HG03039 (cell line): ENCODE measurements around the gene USP22.
"Not testable (repeated sequence)": the region's sequence is repeated elsewhere in the genome, so short reads cannot be mapped to it uniquely, and the experiment has no call there.

Source experiments
- ATAC-seq: cut with Tn5 transposase; IDR thresholded peaks from one replicate; pipeline ENCODE4 v1.9.1; 2021; ENCODE audit warnings: mild to moderate bottlenecking, moderate library complexity; ENCODE audit not compliant: unreplicated experiment

Gene USP22

DNA sequence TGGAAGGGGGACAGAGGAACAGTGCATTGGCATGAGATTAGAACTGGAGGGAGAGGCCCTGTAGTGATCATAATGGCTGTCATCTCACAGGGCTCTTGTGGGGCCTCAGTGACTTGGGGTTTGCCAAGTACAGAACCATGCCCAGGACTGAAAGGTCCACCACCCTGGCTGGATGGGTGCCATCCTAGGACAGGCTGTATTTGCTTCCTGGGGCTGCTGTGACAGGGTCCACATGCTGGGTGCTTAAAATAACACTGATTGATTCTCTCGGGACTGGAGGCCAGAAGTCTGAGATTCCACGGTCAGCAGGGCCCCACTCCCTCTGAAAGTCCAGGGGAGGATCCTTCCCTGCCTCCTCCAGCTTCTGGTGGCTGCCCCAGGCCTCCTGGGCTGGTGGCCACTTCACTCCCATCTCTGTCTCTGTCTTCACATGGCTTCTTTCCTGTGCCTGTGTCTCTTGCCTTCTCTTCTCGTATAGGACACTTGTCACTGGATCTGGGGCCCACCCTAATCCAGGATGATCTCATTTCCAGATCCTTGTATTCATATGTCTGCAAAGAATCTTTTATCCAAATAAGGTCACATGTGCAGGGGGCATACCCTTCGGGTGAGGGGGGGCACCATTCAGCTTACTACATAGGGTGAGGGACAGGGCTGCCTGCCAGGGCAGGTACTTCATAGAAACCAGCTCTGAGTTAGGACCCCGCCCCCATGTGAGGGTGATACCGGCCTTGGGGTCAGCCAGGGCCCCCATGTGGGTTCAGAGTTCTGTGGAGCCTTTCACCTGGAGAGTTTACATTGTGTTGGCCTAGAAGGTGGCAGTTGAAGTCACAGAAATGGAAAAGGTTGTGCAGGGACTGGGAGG lies 52.6 kb downstream of the USP22 start:
- ATAC-seq = no peak

DNA sequence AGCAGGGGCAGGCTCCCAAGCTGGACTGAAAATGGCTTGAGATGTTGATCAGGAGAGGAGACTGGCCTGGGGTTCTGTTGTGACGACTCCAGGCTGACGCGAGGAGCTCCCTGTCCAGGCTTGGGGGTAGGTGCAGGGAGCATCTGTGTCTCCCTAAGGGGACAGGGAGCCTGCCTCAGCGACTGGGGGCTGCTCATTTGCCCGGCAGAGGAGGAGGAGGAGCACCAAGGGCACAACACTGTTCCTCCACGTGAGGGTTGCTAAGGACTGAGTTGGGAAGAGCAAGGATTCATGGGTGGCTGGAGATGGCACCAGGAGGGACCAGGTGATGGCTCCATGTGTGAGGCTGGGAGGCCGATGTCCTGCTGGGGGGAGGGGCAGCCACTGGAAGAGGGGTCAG lies 53.3 kb downstream of the USP22 start:
- ATAC-seq = no peak

DNA sequence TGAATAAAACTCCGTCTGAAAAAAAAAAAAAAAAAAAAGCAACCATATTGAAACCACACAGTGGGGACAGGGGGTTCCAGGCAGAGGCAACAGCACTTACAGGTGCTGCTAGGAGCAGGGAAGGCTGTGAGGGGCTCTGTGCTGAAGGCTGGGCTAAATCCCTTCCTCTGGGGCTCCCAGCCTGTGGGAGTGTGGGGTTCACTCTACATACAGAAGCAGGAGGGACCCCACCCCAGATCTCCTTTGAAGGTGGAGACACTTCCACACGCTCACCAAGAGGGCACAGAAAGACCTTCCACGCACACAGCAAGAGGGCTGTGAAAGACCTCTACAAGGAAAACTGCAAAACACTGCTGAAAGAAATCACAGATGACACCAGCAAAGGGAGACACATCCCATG lies 53.9 kb downstream of the USP22 start:
- ATAC-seq = no peak

DNA sequence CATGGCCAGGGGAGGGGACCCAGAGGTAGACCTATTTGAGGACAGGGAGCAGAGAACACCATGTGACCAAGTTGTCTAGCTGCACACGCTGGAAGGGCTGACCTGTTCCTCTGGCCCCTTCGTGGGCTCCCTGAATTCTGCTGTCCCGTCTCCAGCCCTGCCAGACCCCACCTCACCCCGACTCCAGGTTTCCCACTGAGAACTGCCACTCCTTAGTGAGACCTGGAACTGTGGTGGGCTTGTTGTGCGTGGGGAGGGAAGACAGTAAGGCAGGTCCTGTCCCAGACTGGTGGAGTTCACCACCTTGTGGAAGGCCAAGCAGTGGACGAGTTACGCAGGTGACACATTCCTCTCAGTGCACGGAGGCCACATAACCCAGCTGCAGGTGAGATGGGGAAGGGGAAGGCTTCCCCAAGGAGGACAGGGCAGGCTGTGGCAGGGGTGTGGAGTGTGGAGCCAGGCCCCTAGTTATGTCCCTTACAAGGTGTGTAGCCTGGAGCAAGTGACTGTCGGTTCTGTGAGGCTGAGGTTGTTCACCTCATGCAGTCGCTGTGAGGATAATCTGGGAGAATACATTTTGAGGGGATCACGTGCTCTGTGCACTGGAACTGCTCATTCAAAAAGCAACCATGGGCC lies 54.7 kb downstream of the USP22 start:
- ATAC-seq = no peak

DNA sequence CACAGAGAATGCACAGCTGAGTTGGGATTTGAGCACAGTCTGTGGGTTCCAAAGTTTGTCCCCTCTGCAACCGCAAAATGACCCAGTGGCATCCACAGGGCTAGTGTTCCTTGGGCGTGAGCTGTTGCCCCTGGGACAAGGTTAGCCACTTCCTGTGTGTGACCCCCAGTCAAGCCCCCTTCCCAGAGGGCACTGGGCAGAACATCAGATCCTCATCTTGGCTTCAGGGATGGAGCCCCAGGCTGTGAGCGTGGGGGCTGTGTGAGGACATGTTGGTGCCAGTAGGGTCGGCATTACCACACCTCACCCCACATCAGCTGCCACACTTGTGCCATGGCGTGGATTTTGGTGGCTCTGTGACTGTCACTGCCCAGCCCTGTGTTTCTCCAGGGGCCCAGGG lies 55.3 kb downstream of the USP22 start:
- ATAC-seq = no peak

DNA sequence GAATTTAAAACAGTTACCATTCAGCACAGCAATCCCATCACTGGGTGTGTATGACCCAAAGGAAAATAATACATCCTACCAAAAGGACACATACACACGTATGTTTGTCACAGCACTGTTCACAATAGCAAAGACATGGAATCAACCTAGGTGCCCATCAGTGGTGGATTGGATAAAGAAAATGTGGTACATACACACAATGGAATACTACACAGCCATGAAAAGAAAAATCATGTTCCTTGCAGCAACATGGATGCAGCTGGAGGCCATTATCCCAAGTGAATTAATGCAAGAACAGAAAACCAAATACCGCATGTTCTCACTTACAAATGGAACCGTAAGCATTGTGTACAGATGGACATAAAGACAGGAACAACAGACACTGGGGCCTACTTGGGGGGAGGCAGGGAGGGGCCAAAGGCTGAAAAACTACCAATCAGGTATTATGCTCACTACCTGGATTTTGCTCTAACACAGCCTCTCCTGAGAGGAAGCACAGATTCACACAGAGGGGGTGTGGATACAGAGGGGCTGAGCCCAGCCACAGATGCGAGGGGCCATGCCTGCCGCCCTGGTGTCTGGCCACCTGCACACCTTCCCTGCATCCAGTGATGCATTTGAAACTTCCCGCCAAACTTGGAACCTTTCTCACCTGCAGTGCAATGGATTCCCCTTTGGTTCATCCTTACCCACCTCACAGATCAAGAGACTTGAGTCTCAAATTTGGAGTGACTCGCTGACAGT lies 55.9 kb downstream of the USP22 start:
- no peak for ATAC-seq

DNA sequence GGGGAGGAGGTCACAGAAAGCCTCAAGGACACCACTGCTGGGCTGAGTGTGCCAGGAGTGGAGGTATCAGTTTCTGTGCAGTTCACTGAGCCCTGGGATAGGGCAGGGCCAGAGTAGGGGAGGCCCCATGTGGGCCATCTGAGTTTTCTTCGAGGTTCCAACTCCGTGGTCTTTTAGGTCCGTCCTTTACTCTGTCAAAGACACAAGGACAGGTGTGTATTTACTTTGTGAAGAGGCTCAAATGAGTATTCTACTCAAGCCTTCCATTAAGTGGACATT lies 59.5 kb downstream of the USP22 start:
- no peak for ATAC-seq

DNA sequence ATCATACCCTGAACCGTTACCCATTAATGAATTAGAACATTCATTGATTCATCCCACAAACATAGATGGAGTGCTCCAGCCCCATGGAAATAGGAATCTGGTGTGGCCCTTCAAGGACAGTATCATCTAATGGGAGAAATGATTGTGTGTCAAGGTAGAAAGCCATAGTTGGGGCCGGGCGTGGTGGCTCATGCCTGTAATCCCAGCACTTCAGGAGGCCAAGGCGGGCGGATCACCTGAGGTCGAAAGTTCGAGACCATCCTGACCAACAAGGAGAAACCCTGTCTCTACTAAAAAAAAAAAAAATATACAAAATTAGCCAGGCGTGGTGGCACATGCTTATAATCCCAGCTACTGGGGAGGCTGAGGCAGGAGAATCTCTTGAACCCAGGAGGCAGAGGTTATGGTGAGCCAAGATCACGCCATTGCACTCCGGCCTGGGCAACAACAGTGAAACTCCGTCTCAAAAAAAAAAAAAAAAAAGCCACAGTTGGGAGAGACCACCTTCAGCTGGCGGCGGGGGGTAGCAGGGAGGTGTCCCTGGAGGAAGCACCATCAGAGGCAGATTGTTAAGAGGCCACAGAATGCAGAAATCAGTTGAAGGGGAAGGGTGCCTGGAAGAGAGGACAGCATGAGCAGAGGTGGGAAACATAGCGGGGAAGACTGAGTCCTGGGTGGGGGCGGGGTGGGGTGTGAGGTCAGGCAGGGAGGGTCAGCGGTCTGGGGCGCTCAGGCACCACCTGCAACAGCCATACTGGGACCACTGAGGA lies 60.0 kb downstream of the USP22 start:
- ATAC-seq = no peak

DNA sequence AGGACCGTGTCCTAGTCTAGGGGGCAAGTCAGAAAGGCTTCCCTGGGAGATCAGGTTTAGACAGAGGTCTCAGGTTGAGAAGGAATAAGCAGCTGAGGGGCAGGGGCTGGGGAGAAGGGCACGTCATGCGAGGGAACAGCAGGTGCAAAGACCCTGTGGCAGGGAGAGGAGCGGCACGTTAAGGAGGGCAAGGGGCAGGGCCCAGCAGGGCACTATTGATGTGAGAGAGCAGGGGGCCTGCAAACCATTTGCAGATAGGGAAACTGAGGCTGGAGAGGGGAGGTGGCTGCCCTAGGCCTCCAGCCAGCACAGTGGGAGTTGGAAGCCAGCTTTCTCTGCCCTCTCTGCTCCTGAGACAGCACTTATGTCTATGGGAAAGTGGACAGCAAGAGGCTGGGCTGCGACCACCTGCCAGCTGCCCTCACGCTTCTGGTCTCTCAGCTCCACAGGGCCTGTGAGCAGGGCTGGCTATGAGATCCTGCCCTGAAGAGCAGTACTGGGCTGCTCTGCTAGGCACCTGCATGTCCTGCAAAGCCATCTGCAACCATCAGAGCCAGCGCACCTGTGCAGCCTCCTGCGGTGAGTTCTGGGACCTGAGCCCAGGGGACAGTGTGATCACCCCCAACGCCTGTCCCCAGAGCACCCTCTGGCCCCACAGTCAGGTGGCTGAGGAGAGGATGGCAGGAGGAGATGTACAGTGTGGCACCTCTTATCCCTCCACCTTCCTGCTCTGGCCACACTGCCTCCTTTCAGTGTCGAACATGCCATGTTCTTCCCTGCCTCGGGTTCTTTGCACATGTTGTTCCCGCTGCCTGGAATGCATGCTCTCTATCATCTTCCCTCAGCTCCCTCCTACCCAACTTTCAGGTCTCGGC lies 61.5 kb downstream of the USP22 start:
- ATAC-seq = no peak

DNA sequence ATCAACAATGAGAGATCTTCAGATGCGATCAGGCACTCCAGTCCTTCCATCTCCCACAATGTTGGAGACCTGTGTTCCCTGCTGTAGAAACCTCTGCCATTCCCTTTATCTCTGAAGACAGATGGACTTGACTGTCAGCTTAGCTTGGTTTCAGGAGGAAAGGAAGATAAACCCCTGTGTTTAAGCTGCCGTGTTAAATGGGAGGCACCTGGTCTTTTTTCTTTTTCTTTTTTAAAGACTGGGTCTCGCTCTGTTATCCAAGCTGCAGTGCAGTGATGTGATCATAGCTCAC lies 63.1 kb downstream of the USP22 start:
- no peak for ATAC-seq

DNA sequence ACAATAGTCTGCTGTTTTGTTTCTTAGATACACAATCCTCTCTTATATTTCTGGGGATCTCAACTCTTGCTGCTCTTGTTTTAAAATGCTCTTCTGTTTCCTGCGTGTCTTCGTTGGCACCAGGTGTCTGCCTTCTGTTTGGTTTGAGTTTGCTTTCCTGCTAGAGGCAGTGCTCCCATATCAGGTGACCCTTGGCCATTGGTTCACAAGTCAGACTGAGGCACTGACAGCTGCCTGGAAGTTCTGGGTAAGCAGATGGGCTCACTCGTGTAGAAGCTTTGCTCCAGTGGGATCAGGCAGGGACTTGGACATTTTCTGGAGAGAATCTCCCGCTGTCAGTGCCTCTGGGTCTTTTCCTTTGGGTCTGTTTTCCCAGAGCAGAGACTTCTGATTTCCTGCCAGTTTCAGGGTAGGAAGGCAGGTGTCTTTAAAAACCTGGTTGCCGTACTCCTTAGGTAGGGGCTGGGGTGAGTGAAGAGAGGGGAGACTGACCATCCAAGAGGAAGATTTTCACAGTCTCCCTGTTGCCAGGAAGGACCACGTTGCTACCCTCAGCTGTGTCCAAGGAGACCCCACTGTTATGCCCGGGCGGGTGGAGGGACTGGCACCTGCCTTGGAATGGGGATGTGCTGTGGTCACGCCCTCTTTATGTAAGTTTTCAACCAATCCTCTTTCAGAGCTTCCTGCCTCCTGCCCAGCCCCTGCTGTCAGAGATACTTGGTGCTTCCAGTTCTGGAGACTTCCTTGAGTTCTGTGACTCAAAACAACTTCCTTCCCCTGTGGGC lies 63.6 kb downstream of the USP22 start:
- ATAC-seq = not testable (repeated sequence)

DNA sequence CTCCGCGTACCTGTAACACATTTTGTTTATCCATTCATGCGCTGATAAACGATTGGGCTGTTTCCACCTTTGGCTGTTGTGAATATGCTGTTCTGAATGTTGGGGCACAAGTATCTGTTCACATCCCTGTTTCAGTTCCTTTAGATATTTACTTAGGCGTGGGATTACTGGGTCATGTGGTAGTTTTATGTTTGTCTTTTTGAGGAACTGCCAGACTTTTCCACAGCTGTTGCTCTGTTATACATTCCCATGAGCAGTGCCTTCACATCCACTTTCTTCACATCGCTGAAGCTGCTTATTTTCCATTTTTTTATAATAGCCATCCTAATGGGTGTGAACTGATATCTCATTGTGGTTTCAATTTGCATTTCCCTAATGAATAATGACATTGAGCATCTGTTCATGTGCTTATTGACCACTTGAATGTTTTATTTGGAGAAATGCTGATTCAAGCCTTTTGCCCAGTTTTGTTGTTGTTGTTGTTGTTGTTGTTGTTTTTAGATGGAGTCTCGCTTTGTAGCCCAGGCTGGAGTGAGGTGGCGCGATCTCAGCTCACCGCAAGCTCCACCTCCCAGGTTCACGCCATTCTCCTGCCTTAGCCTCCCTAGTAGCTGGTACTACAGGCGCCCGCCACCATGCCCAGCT lies 65.1 kb downstream of the USP22 start:
- ATAC-seq = not testable (repeated sequence)

DNA sequence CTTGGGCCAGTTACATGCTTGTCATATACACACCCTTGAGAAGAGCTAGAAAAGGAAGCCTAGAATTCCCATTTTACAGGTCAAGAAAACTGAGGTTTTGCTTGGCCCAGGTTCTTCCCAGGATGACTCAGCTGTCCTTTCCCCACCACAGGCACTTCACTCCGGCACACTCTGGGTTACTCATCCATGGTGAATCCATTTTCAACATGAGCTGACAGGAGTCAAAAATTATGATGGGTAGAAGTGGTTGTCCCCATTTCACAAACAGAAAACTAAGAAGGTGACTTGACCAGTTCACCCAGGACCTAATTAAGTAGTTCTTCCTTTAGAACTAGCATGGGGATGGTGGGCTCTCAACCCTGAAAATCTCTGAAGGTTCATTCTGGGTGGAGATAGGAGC lies 67.2 kb downstream of the USP22 start:
- no peak for ATAC-seq

DNA sequence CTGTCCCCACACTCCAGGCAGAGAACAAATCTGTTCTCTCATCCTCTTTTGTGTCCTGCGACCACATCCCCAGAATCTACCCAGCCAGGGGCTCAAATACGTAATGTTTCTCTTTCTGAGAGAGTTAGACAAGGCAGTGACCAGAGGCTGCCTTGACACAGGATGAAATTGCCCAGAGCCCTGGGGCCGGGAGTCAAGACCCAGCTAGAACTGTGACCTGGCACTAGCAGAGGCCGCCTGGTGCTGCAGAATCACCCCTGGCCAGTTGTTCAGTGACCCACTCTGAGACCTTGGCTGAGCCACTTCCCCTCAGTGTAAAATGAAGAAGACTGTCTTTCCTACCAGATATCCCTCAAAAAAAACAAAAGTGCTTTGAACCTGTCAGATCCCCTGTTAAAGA lies 72.5 kb downstream of the USP22 start:
- no peak for ATAC-seq

DNA sequence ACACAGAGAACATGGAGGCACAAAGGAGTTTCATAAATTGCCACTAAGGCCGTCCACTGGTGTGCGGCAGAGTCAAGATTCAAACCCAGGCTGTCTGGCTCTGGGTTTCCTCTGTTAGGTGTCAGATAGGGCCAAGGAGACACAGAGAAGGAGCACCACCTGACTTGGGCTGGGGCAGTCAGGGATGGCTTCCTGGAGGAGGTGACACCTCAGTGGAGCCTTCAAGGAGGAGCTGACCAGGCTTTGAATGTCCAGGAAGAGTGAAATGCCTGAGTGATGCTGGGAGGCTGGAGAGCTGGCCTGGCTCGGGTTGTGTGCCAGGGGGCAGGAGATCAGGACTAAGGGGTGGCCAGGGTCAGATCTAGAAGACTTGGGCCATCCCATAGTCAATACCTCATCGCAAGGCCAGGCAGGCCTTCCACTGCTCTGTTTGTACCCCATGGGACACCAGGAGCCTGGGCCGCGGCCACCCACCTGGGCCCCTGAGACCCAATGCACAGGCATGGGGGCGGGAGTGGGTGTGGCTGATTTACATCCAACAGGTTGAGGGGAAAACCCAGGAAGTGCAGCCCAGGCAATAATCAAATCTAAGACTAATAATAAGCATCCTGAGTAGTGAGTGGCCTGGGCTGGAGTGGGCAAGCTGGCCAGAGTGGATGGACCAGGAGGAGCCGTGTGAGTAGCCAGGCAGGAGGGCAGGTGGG lies 73.7 kb downstream of the USP22 start:
- ATAC-seq = no peak

DNA sequence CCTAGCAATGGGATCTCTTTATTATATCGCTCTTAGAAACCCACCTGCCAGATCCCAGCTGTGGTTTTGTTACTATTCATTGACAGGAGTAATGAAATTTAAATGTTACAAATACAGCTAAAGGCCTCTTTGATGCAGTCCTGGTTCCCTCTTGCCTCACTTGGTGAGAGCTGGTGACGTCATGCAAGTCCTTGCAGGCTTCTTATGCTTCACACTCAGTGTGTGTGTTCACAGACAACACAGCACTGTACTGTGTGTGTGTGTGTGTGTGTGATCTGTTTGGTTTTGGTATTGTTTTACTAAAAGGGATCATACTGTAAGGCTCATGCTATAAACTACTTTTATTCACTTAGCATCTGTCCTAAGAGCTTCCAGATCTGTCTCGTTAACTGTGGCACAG lies 75.0 kb downstream of the USP22 start:
- no peak for ATAC-seq

DNA sequence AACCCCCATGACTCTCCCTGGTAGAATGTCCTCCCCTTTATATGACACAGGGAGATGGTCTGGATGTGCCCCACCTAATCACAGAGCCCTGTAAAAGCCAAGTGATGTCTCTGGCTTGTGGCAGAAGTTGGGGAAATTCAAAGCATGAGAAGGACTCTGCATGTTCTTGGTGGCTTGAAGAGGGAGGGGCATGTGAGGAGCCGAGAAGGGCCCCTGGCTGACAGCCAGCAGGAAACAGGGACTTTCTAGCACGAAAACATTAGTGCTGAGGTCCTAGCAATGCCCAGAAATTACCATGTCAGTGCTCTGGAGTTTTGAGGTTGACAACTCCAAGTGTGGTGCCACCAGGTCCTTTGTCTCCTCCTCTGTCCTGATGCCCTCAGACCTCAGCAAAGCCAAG lies 75.9 kb downstream of the USP22 start:
- no peak for ATAC-seq

DNA sequence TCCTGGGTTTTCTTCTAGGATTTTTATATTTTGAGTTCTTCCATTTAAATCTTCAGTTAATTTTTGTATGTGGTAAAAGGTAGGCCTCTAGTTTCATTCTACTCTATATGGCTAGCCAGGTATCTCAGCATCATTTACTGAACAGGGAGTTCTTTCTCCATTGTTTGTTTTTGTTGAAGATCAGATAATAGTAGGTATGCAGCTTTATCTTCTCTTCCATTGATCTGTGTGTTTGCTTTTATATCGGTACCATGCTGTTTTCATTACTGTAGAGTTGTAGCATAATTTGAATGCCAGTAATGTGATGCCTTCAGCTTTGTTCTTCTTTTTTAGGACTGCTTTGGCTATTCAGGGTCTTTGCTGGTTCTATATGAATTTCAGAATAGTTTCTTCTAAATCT lies 77.3 kb downstream of the USP22 start:
- ATAC-seq = no peak

DNA sequence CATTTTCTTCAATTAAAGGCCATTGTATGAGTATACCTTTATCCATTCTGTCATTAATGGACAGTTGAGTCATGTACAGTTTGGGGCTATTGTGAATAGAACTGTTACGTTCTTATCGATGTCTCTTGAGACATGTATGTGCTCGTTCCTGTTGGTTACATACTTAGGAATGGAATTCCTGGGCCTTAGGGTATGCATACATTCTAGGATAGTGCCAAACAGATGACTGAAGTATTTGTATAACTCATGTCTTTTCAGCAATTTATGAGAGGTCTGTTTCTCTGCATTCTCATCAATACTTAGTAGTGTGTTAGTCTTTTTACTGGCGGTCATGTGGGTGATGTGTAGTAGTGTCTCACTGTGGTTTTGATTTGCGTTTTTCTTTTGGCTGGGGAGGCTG lies 81.2 kb downstream of the USP22 start:
- no peak for ATAC-seq
